Stomach (tissue), 9 donors: ENCODE results near the gene IRAK4. TPM values are rescaled to one million over a fixed set of nuclear protein-coding genes. Genes with fewer than 3 reads are reported as not detected.

Source experiments
- DNase-seq, 2 donors: peaks; one replicate each; pipeline versions ENCODE4 v3.0.0 to v3.0.0-alpha.2; 2013 to 2019
- H3K27ac ChIP-seq, 5 donors: fragments of 200-600 bp in 4 of 5; sonication (generic) in 4 of 5; one replicate each; pipeline ENCODE4 v1.5.1; 2013 to 2019; ENCODE audit warnings: mild to moderate bottlenecking in 1 of 5, moderate library complexity in 1 of 5
- H3K27me3 ChIP-seq, 3 donors: fragments of 200-600 bp; sonication (generic); one replicate each; pipeline ENCODE4 v1.5.1; 2017 to 2019; ENCODE audit warnings: mixed run types in 1 of 3
- H3K36me3 ChIP-seq, 4 donors: fragments of 200-600 bp; sonication (generic); 1 replicate in 3 of 4; 2 replicates in 1 of 4; pipeline ENCODE4 v1.5.1; 2016 to 2019
- H3K4me1 ChIP-seq, 4 donors: fragments of 200-600 bp; sonication (generic); one replicate each; pipeline ENCODE4 v1.5.1; 2016 to 2019
- H3K4me3 ChIP-seq, 4 donors: fragments of 200-600 bp; sonication (generic) in 3 of 4; one replicate each; pipeline ENCODE4 v1.5.1; 2016 to 2019; ENCODE audit warnings: mild to moderate bottlenecking in 1 of 4
- H3K9me3 ChIP-seq, 4 donors: fragments of 200-600 bp; sonication (generic); one replicate each; pipeline ENCODE4 v1.5.1; 2016 to 2019
- CTCF ChIP-seq, 7 experiments: fragments of 450-650 bp in 4 of 7; fragments of 200-600 bp in 3 of 7; sonication (generic) in 3 of 7; IDR thresholded peaks; one replicate each; pipeline ENCODE4 v1.5.1; 2016 to 2019; ENCODE audit warnings: antibody characterized with exemption in 7 of 7, control low read depth in 2 of 7, mild to moderate bottlenecking in 1 of 7
- EP300 ChIP-seq: sonication (generic); formaldehyde crosslinking; IDR thresholded peaks from one replicate; pipeline ENCODE4 v1.6.1; 2017; ENCODE audit warnings: antibody characterized with exemption
- POLR2A ChIP-seq, 4 donors: fragments of 450-650 bp; IDR thresholded peaks; one replicate each; pipeline ENCODE4 v1.6.1; 2016; ENCODE audit warnings: antibody characterized with exemption in 4 of 4, control low read depth in 2 of 4, mild to moderate bottlenecking in 1 of 4, moderate library complexity in 1 of 4
- POLR2AphosphoS5 ChIP-seq, 3 donors: sonication (generic); formaldehyde crosslinking; IDR thresholded peaks; one replicate each; pipeline ENCODE4 v1.6.1; 2016; ENCODE audit warnings: antibody characterized with exemption in 3 of 3
- WGBS, 5 donors: extraction: QIAGEN DNeasy Blood & Tissue Kit in 3 of 5; methylation state at CpG; one replicate each; pipeline versions ENCODE4 v1.1.5 to v1.1.7; 2013 to 2018; 5-methylcytosine and 5-hydroxymethylcytosine counted together
- intact Hi-C: fragments of 100-400 bp; cut with DNase I; formaldehyde crosslinking; loops from one replicate; pipeline ENCODE4 v1.15.1; 2023; ENCODE audit warnings: low total_unique reads
- polyA plus RNA-seq, 3 donors: library from polyadenylated mRNA; stranded (reverse); fragments of 200-250 nt; gene quantifications; one replicate each; pipeline ENCODE4 v1.2.3, GENCODE V29; 2013
- total RNA-seq, 5 donors: library from RNA; depleted of rRNA; stranded (reverse); fragments of >200 nt; gene quantifications; one replicate each; pipeline versions ENCODE4 v1.1.0 to v1.2.3, GENCODE V29; 2014 to 2016
- donor health status: healthy with polysubstance abuse.
- donor health status: Bipolar disorder and iron deficiency.
- donor health status: healthy.

IRAK4 gene
- total and polyA plus RNA-seq, 8 donors = 8.0 to 155 (median 14.7) TPM

GRCh38 chr12:43766291-43766690, 7.5 kb downstream of the IRAK4 start:
- Histone ChIP-seq H3K36me3 (peaks cover 4 to 34% (median 26%) of the 10 kb centered on the region in 4 donors), H3K4me3 (no peak overlapping the region), H3K27ac (no peak overlapping the region), H3K27me3 (no peaks in the 10 kb centered on the region), H3K4me1 (peaks cover 5 to 21% (median 13%) of the 10 kb centered on the region in 4 donors), H3K9me3 (no peaks in the 10 kb centered on the region)
- TF ChIP-seq CTCF (IDR thresholded peaks at IDR 0.05) (no peak), EP300 (no peak), POLR2A (IDR thresholded peaks at IDR 0.05) (no peak), POLR2AphosphoS5 (IDR thresholded peaks at IDR 0.05) (no peak)
- DNase-seq = no peak
- intact Hi-C loops = no loop called here

- no peaks in the 10 kb centered on the region for H3K27me3 ChIP-seq
- TF ChIP-seq EP300 (no peak), POLR2AphosphoS5 (IDR thresholded peaks at IDR 0.05) (no peak), CTCF (IDR thresholded peaks at IDR 0.05) (peak in 2 of 7 experiments; percentile 16 to 17), POLR2A (IDR thresholded peaks at IDR 0.05) (no peak)
- intact Hi-C loops = no loop called here
- H3K9me3 ChIP-seq = no peaks in the 10 kb centered on the region
- no peaks in the 10 kb centered on the region for H3K4me1 ChIP-seq
- H3K27ac ChIP-seq = no peak overlapping the region
- H3K4me3 ChIP-seq = no peak overlapping the region
- DNase-seq = peak in 1 of 2 donors; percentile 60
- 46 to 57% (median 51%) methylated on average over 3 of the region's 3 CpGs for WGBS, 5 donors
- peaks cover 9 to 95% (median 89%) of the 10 kb centered on the region in 4 donors for H3K36me3 ChIP-seq
Observed at GRCh38 chr12:43776498-43776897, 17.7 kb downstream of the IRAK4 start.

- no peak for TF ChIP-seq CTCF (IDR thresholded peaks at IDR 0.05)
- no peak for TF ChIP-seq EP300
- no peak for TF ChIP-seq POLR2A (IDR thresholded peaks at IDR 0.05)
- TF ChIP-seq POLR2AphosphoS5 (IDR thresholded peaks at IDR 0.05) = no peak
- intact Hi-C loops = no loop called here
- DNase-seq = no peak
- Histone ChIP-seq H3K27ac (no peak overlapping the region), H3K27me3 (no peaks in the 10 kb centered on the region), H3K36me3 (peaks cover 18 to 69% (median 63%) of the 10 kb centered on the region in 4 donors), H3K9me3 (no peaks in the 10 kb centered on the region), H3K4me3 (no peak overlapping the region), H3K4me1 (no peaks in the 10 kb centered on the region)
Observed at GRCh38 chr12:43786899-43787693, 28.3 kb downstream of the IRAK4 start.

- Histone ChIP-seq H3K4me3 (no peak overlapping the region), H3K27me3 (no peaks in the 10 kb centered on the region), H3K36me3 (peaks cover 12 to 58% (median 48%) of the 10 kb centered on the region in 4 donors), H3K4me1 (no peaks in the 10 kb centered on the region), H3K9me3 (no peaks in the 10 kb centered on the region), H3K27ac (no peak overlapping the region)
- intact Hi-C loops = no loop called here
- peak in 1 of 2 donors; percentile 44 for DNase-seq
- no peak for TF ChIP-seq POLR2AphosphoS5 (IDR thresholded peaks at IDR 0.05)
- TF ChIP-seq CTCF (IDR thresholded peaks at IDR 0.05) = no peak
- TF ChIP-seq EP300 = no peak
- no peak for TF ChIP-seq POLR2A (IDR thresholded peaks at IDR 0.05)
Observed at GRCh38 chr12:43789941-43790340, 31.2 kb downstream of the IRAK4 start.
